OCI-LY7 (cell line): ENCODE results near the gene MEGF8. TPM values are rescaled to one million over a fixed set of nuclear protein-coding genes. Genes with fewer than 3 reads are reported as not detected.
"Not testable (repeated sequence)": the region's sequence is repeated elsewhere in the genome, so short reads cannot be mapped to it uniquely, and the experiment has no call there.

Experiments used
- BruUV-seq: library from RNA; stranded (reverse); fragments of 400-500 nt; replicated peaks from 2 replicates; lab custom pipeline; 2021; lab: Mats Ljungman, UMichigan
- CTCF ChIA-PET: fragments of 300-600 bp; sonication (Branson Sonifier 250); formaldehyde crosslinking; loops from one replicate; lab custom pipeline; 2022; ENCODE audit warnings: antibody characterized with exemption; ENCODE audit not compliant: unreplicated experiment; lab: Charles Lee
- POLR2A ChIA-PET: fragments of 300-600 bp; sonication (Branson Sonifier 250); formaldehyde crosslinking; loops from one replicate; lab custom pipeline; 2022; ENCODE audit warnings: antibody characterized with exemption; lab: Charles Lee
- DNase-seq: peaks from one replicate; pipeline ENCODE4 v3.0.0-alpha.2; 2015; ENCODE audit warnings: low spot score
- H2AFZ ChIP-seq: fragments of 200-600 bp; sonication (generic), shearing (Covaris generic); 2 replicates; pipeline ENCODE4 v1.6.1; 2014; ENCODE audit warnings: mild to moderate bottlenecking, antibody characterized with exemption, low read length, moderate library complexity
- H3K27ac ChIP-seq: fragments of 200-600 bp; sonication (generic); 2 replicates; pipeline ENCODE4 v1.5.1; 2014; ENCODE audit warnings: mixed run types, low read depth, mild to moderate bottlenecking, moderate library complexity, low read length, inconsistent platforms; ENCODE audit not compliant: poor library complexity, severe bottlenecking
- H3K36me3 ChIP-seq: fragments of 200-600 bp; sonication (generic); 2 replicates; pipeline ENCODE4 v1.6.1; 2014; ENCODE audit warnings: mild to moderate bottlenecking, antibody characterized with exemption, low read length, moderate library complexity, mixed read lengths; ENCODE audit not compliant: insufficient read depth
- H3K4me1 ChIP-seq: fragments of 200-600 bp; sonication (generic); 2 replicates; pipeline ENCODE4 v1.5.1; 2014; ENCODE audit warnings: mild to moderate bottlenecking, low read length; ENCODE audit not compliant: insufficient read depth, poor library complexity, severe bottlenecking
- H3K4me2 ChIP-seq: fragments of 200-600 bp; sonication (generic); 2 replicates; pipeline ENCODE4 v1.6.1; 2014; ENCODE audit warnings: mild to moderate bottlenecking, low read length
- H3K4me3 ChIP-seq: fragments of 200-600 bp; sonication (generic); 2 replicates; pipeline ENCODE4 v1.5.1; 2014; ENCODE audit warnings: mild to moderate bottlenecking, low read depth, low read length; ENCODE audit not compliant: poor library complexity, severe bottlenecking
- H3K79me2 ChIP-seq: fragments of 200-600 bp; sonication (generic); 2 replicates; pipeline ENCODE4 v1.6.1; 2016; ENCODE audit warnings: low read depth, mild to moderate bottlenecking, low read length, moderate library complexity, mixed read lengths; ENCODE audit not compliant: insufficient read depth
- H3K9me2 ChIP-seq: fragments of 200-600 bp; sonication (generic); 2 replicates; pipeline ENCODE4 v1.6.1; 2016; ENCODE audit warnings: mild to moderate bottlenecking, low read length, mixed read lengths; ENCODE audit not compliant: insufficient read depth
- H3K9me3 ChIP-seq: fragments of 200-600 bp; sonication (generic); 2 replicates; pipeline ENCODE4 v1.6.1; 2014; ENCODE audit warnings: mild to moderate bottlenecking, mixed run types, low read length, mixed read lengths
- H4K20me1 ChIP-seq: fragments of 200-600 bp; sonication (generic); 2 replicates; pipeline ENCODE4 v1.6.1; 2014; ENCODE audit warnings: mild to moderate bottlenecking, antibody characterized with exemption, low read length, moderate library complexity, mixed read lengths; ENCODE audit not compliant: insufficient read depth
- CTCF ChIP-seq: fragments of 200-600 bp; sonication (generic); conservative IDR thresholded peaks from 2 replicates; pipeline ENCODE4 v1.5.1; 2014; ENCODE audit warnings: mild to moderate bottlenecking, antibody characterized with exemption, low read length, moderate library complexity, mixed read lengths
- EZH2phosphoT487 ChIP-seq: fragments of 200-600 bp; sonication (generic); IDR thresholded peaks from 2 replicates; pipeline ENCODE4 v1.6.1; 2018; ENCODE audit warnings: low read depth, borderline replicate concordance, mild to moderate bottlenecking, mixed run types, antibody characterized with exemption, low read length, moderate library complexity, mixed read lengths
- intact Hi-C: fragments of 100-400 bp; cut with micrococcal nuclease; formaldehyde crosslinking; loops from one replicate; pipeline ENCODE4 v1.10.0; 2022; ENCODE audit not compliant: unreplicated experiment
- total RNA-seq, 2 experiments: library from RNA; depleted of rRNA in 1 of 2; stranded (reverse); fragments of >200 nt in 1 of 2; shearing (Covaris generic) in 1 of 2; gene quantifications; 2 replicates each; pipeline ENCODE4 v1.2.3, GENCODE V29; 2014 to 2022

MEGF8 gene
- total RNA-seq, 2 experiments from 2014 or later = 10.5 to 14.7 TPM

GRCh38 chr19:42339922-42340321 is 14.5 kb downstream of the MEGF8 start:
- H3K4me3 ChIP-seq, H3K27ac ChIP-seq, H3K79me2 ChIP-seq, H4K20me1 ChIP-seq, DNase-seq, H3K4me2 ChIP-seq, CTCF ChIA-PET, H3K9me3 ChIP-seq, BruUV-seq, H3K4me1 ChIP-seq, H3K9me2 ChIP-seq, H2AFZ ChIP-seq, intact Hi-C loops: not testable (repeated sequence)
- H3K36me3 ChIP-seq = peaks cover 11% of the 10 kb centered on the region; the same call in 1 of the 2 replicates
- POLR2A ChIA-PET = interaction anchor here (0.6 kb wide), 1 partner anchor 45 kb away, joined by 3 read pairs; no protein-coding TSS in a partner anchor

GRCh38 chr19:42343344-42344110 is 18.1 kb downstream of the MEGF8 start:
- Histone ChIP-seq H3K9me3 (no peaks in the 10 kb centered on the region), H3K79me2 (no peaks in the 10 kb centered on the region), H4K20me1 (no peaks in the 10 kb centered on the region), H2AFZ (no peak overlapping the region), H3K4me1 (no peaks in the 10 kb centered on the region), H3K9me2 (no peaks in the 10 kb centered on the region), H3K4me2 (no peak overlapping the region), H3K4me3 (no peak overlapping the region), H3K36me3 (peaks cover 6% of the 10 kb centered on the region; the same call in 1 of the 2 replicates), H3K27ac (no peak overlapping the region)
- no peak for DNase-seq
- TF ChIP-seq EZH2phosphoT487 (no peak), CTCF (peak; percentile 68)
- intact Hi-C loops = no loop called here
- BruUV-seq = no TSS peak
- ChIA-PET POLR2A (no interaction called here), CTCF (no interaction called here)

- H3K4me3 ChIP-seq = no peak overlapping the region
- POLR2A ChIA-PET = no interaction called here
These were observed 19.0 kb downstream of the MEGF8 start for GRCh38 chr19:42344336-42344893.

More at GRCh38 chr19:42344336-42344893, 19.0 kb downstream of the MEGF8 start:
- Histone ChIP-seq H3K4me2 (no peak overlapping the region), H3K79me2 (no peaks in the 10 kb centered on the region), H3K9me3 (no peaks in the 10 kb centered on the region), H3K9me2 (no peaks in the 10 kb centered on the region), H3K27ac (no peak overlapping the region), H4K20me1 (no peaks in the 10 kb centered on the region), H3K36me3 (peaks cover 6% of the 10 kb centered on the region; the same call in 1 of the 2 replicates), H2AFZ (no peak overlapping the region), H3K4me1 (no peaks in the 10 kb centered on the region)
- no TSS peak for BruUV-seq
- DNase-seq = no peak
- TF ChIP-seq EZH2phosphoT487 = no peak
- TF ChIP-seq CTCF = no peak
- CTCF ChIA-PET = no interaction called here
- intact Hi-C loops = no loop called here
